HK-2 (cell line): ENCODE data around the gene SUSD3.
"Not testable (repeated sequence)": the region's sequence is repeated elsewhere in the genome, so short reads cannot be mapped to it uniquely, and the experiment has no call there.

Source experiments
- DNase-seq: peaks from one replicate; pipeline ENCODE4 v3.0.0-alpha.2; 2018; ENCODE audit not compliant: unreplicated experiment

Gene SUSD3

GRCh38 chr9:93092251-93092991 lies 33.9 kb downstream of the SUSD3 start:
- no peak for DNase-seq

- DNase-seq, result no peak
These were observed 34.8 kb downstream of the SUSD3 start for GRCh38 chr9:93093127-93093876.

DNA sequence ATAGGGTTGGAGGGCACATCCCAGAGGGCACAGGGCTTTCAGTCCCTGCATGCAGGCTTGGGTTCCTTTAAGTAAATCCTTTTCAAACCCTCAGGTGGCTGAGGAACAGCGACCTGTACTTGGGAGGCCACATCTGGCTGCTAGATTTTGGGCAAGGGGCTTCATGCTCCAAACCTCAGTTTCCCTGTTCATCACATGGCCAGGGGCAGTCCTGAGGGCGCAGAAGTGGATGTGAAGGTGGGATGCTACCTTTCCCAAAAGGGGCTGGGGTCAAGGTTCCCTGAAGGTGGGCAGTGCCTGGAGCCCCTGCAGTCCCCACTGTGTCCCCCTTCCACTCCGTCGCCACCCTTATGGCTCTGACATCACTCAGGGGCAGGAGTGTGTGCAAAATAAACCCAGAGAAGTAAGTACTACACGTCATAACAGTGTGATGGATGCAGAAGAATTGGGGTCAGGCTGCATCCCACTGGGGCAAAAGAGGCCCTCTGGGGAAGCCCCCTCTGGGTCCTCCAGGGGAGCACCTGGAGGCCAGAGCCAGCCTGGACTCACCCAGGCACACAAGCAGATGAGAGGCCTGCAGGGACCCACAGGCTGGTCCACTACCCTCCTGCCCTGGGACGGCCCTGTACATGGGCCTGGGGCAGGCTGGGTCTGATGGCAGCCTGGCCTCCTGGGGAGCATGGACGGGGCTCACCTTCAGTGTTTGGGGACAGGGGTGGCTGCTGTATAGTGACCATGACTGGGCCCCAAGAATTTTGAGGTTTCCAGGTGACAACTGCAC lies 35.6 kb downstream of the SUSD3 start:
- no peak for DNase-seq

GRCh38 chr9:93094658-93095204 lies 36.2 kb downstream of the SUSD3 start:
- no peak for DNase-seq

DNA sequence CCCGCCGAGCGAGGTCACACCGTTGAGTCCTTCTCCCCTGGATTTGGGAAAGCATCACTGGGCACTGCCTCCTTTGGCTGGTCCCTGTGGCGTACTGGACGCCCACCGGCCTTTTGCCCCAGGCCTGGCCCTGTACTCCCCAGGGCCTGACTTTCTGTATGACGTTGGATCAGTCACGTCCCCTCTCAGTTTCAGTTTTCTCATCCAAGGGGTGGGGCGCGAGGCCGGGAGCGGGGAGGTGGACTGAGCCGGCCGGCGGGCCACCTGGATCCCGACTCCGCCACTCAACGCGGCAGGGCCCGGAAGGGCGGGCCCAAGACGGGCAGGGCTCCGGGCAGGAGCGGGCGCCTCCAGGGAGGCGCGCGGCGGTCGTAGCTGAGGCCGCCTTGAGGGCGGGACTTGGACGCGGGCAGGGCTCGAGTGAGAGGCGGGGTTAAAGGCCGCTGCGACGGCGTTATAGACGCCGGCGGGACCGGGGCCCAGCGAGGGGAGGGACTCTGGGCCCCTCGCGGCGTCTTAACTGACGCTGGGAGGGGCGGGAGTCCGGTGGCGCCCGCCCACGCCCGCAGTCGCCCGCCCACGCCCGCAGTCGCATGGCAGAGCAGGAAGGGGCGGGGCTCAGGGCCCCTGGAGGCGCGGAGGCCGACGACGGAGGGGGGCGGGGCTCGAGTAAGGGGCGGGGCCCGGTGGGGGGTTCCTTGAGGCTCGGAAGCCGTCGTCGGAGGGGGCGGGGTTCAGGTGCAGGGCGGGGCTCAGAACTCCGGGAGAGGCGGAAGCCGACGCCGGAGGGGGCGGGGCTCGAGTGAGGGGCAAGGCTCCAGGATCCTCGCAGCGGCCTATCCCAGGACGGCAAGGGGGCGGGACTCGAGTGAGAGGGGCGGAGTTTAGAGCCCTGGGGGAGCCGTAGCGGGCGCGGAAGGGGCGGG lies 37.0 kb downstream of the SUSD3 start:
- DNase-seq, result peak; percentile 100

DNA sequence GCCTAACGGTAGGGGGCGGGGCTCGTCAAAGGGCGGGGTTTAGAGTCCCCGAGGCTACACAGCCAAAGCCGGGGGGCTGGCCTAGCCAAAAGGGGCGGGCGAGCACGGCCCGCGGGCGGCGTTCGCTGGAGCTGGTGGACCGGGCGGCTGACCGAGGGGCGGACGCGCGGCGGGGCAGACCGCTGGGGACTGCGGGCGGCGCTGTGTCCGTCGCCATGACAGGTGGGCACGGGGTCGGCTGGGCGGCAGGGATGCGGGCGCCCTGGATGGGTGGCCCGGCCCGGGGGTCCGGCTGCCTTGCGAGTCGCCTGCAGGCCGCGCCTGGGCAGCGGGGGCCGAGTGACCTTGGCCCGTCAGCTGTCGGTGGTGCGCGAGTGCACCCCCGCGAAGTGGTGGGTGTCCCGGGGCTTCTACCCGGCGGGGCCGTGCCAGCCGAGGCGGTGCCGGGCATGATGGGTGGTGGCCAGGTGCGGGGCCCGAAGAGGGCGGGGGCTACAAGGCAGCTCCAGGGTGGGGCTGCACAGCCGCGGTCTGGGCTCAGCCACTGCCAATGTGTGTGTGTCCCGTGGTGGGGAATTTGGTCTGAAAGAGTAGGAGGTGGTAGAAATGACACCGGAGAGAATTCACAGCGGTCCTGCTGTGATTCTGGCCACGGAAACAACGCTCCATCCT lies 37.8 kb downstream of the SUSD3 start, which contains the start of gene CARD19:
TSS of gene CARD19 (plus strand) at position 87 of the 672 bp plus-strand sequence. CDS start at position 216, 129 bp downstream.
- peak; percentile 50 for DNase-seq

DNA sequence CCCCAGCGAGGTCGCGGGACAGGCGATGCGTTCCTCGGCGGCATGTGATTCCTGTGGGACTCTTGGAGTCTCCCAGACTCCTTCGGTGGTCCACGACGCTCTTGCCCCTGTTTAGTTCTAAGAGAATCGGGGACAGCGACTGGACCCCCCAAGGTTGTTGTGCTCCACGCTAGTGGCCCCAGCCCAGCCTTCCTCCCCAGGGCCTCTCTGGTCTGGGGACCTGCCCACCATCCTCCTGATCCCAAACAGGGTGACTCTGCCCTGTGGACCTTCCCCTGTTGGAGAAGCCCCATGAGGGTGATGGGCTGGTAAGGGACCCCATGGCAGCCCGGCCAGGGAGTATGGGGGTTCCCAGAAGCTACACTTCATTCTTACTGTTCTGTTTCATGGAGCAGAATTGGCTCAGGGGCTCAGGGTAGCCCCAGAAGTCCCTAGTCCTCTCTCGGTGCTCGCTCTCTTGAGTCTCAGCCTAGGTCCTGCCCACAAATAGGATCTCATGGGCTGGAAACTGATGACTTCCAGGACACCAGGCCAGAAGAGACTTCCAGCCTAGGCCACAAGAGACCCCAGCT lies 38.4 kb downstream of the SUSD3 start:
- DNase-seq, result no peak

GRCh38 chr9:93097511-93098201 lies 39.2 kb downstream of the SUSD3 start:
- no peak for DNase-seq

GRCh38 chr9:93098236-93098946 lies 39.9 kb downstream of the SUSD3 start:
- DNase-seq, result peak; percentile 88

DNA sequence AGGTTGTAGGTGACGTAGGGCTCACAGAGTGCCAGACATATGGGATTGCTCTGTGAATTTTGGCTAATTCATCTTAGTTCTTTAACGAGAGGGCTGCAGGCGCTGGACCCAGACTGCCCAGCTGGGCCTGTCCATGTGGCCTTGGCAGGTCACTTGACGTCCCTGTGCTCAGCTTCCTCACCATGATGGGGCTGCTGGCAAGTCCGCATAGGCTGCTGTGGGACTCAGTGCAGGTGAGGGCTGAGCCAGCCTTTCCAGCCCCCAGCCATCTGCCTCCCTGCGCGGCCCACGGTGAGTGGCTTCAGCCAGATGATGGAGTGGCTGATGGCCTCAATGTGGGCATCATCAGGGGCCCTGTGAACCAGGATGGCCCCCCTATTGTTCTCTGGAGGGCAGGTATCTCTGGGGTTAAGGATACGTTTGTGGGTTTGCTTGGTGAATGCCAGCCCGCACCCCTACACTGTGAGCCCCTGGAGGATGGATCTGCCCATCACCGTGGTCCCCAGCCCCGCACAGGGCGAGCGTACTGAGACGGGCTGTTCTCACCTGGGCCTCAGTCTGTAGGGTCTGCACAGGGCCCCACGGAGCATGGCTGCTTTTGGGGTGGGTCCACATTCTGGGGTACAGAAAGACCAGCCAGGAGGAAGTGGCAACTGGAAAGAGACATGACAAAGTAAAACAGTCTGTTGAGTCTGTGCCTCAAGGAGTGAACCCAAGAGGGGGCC lies 41.2 kb downstream of the SUSD3 start:
- DNase-seq, result no peak

DNA sequence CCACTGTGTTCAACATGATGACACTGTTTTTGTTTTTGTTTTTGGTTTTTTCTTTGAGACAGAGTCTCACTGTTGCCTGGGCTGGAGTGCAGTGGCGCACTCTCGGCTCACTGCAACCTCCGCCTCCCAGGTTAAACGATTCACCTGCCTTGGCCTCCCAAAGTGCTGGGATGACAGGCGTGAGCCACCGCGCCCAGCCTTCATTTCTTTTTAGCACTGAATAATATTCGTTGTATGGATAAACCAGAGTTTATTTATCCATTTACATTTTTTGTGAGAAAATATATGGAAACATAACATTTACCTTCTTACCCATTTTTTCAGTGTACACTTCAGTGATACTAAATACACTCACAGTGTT lies 41.8 kb downstream of the SUSD3 start:
- DNase-seq, result no peak

DNA sequence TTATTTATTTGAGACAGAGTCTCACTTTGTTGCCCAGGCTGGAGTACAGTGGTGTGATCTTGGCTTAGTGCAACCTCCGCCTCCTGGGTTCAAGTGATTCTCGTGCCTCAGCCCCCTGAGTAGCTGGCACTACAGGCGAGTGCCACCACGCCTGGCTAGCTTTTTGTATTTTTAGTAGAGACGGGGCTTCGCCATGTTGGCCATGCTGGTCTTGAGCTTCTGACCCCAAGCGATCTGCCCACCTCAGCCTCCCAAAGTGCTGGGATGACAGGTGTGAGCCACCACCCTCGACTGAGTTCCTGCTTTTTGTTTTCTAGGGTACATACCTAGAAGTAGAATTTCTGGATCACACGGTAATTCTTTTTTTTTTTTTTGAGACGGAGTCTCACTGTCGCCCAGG lies 42.6 kb downstream of the SUSD3 start:
- not testable (repeated sequence) for DNase-seq

GRCh38 chr9:93105620-93106019 lies 47.1 kb downstream of the SUSD3 start:
- no peak for DNase-seq

- no peak for DNase-seq
These were observed 48.8 kb downstream of the SUSD3 start for GRCh38 chr9:93107151-93107824.

- DNase-seq, result no peak
These were observed 49.3 kb downstream of the SUSD3 start for GRCh38 chr9:93107825-93108161.

DNA sequence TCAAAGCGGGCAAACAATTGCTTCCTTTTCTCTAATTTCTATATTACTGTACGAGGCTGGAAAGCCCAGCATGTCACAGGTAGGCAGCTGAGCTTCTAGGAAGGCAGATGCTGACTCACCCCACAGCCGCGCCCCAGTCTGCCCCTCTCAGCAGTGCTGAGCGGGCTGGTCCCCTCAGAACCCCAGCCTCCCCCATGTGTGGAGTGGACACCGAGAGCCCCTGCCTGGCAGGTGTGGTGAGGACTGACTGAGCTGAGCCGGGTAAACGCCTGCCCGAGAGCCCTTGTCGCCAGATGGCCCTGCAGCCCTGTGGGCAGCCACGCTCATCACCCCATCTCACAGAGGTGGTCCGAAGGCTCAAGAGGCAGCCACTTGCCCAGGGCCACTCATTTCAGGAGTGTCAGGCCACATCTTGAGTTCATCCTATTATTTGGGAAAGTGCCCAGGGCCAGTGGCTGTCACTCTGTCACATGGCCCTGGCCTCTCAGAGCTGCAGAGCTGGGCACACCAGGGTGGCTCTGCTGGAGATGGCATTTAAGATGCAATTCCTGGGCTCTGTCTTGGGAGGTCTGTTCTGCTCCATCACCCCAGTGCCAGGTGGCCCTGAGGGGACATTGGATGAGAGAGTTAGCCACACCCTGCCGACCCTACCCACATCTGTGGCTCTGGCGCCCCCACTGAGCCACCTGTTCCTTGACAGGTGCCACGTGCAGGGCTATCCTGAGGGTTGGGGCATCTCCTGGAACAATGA lies 50.0 kb downstream of the SUSD3 start:
- DNase-seq, result no peak

GRCh38 chr9:93110311-93110855 lies 51.9 kb downstream of the SUSD3 start:
- no peak for DNase-seq
